GM12878 (cell line): Measurements from ENCODE around the gene IL1RAPL1. TPM values are rescaled to one million over a fixed set of nuclear protein-coding genes. Genes with fewer than 3 reads are reported as not detected.

Source experiments
- ATAC-seq: fragments of 200-7000 bp; cut with Tn5 transposase; 3 replicates; pipeline ENCODE4 v1.9.1; 2020; ENCODE audit warnings: mild to moderate bottlenecking, moderate library complexity
- BruUV-seq: library from RNA; stranded (reverse); fragments of 400-500 nt; replicated peaks from 2 replicates; lab custom pipeline; 2021; lab: Mats Ljungman, UMichigan
- CTCF ChIA-PET: fragments of 300-600 bp; sonication (Branson Sonifier 250); formaldehyde crosslinking; extraction: SDS; loops from one replicate; lab custom pipeline; 2021; ENCODE audit warnings: inconsistent platforms; lab: Yijun Ruan, JAX
- POLR2A ChIA-PET: fragments of 350-600 bp; formaldehyde crosslinking; extraction: SDS; loops from one replicate; lab custom pipeline; 2021; ENCODE audit warnings: inconsistent platforms; lab: Charles Lee
- RAD21 ChIA-PET: fragments of 300-600 bp; sonication (Branson Sonifier 250); formaldehyde crosslinking; loops from one replicate; lab custom pipeline; 2023; ENCODE audit warnings: antibody characterized with exemption; ENCODE audit not compliant: unreplicated experiment; lab: Charles Lee
- SMC1A ChIA-PET: fragments of 300-600 bp; sonication (Branson Sonifier 250); formaldehyde crosslinking; loops from one replicate; lab custom pipeline; 2023; ENCODE audit not compliant: unreplicated experiment, uncharacterized antibody; lab: Charles Lee
- DNase-seq: peaks from one replicate; pipeline ENCODE4 v3.0.0-alpha.2; 2011; ENCODE audit warnings: low read depth, low spot score
- FAIRE-seq: peaks from 3 replicates; lab custom pipeline; 2011; peaks lifted over from hg19 to GRCh38; lab: Jason Lieb, UNC
- H2AFZ ChIP-seq: 2 replicates; pipeline ENCODE4 v1.6.0; 2011; ENCODE audit warnings: low read depth, low read length, control low read depth; ENCODE audit not compliant: control insufficient read depth
- H3K27ac ChIP-seq: 2 replicates; pipeline ENCODE4 v1.5.1; 2011; ENCODE audit warnings: control low read depth; ENCODE audit not compliant: control insufficient read depth, insufficient read depth
- H3K27me3 ChIP-seq, 2 experiments: replicated peaks in 1 of 2; 2 replicates each; pipeline versions ENCODE4 v1.6.0 to v1.6.1; 2011; ENCODE audit warnings: low read length in 1 of 2; ENCODE audit not compliant: control insufficient read depth in 2 of 2, insufficient read depth in 2 of 2
- H3K36me3 ChIP-seq, 2 experiments: 2 replicates each; pipeline ENCODE4 v1.5.1; 2011; ENCODE audit warnings: low read length in 1 of 2; ENCODE audit not compliant: control insufficient read depth in 2 of 2, insufficient read depth in 2 of 2
- H3K4me1 ChIP-seq: 2 replicates; pipeline ENCODE4 v1.6.1; 2011; ENCODE audit warnings: mild to moderate bottlenecking, low read length, moderate library complexity, mixed read lengths; ENCODE audit not compliant: control insufficient read depth, insufficient read depth
- H3K4me2 ChIP-seq: 2 replicates; pipeline ENCODE4 v1.6.0; 2011; ENCODE audit warnings: control low read depth; ENCODE audit not compliant: control insufficient read depth, insufficient read depth
- H3K4me3 ChIP-seq: fragments of 200-600 bp; sonication (generic); 2 replicates; pipeline ENCODE4 v1.5.1; 2016
- H3K79me2 ChIP-seq: 2 replicates; pipeline ENCODE4 v1.6.0; 2011; ENCODE audit warnings: low read length; ENCODE audit not compliant: control insufficient read depth, insufficient read depth
- H3K9ac ChIP-seq: 2 replicates; pipeline ENCODE4 v1.8.0; 2011; ENCODE audit warnings: low read length, control low read depth, mixed read lengths; ENCODE audit not compliant: control insufficient read depth, insufficient read depth
- H3K9me3 ChIP-seq: replicated peaks from 3 replicates; pipeline ENCODE4 v1.5.1; 2011; ENCODE audit warnings: mild to moderate bottlenecking, low read length; ENCODE audit not compliant: control insufficient read depth, insufficient read depth
- H4K20me1 ChIP-seq: 2 replicates; pipeline ENCODE4 v1.6.0; 2011; ENCODE audit not compliant: control insufficient read depth, insufficient read depth
- FOXM1 ChIP-seq: IDR thresholded peaks from 2 replicates; pipeline ENCODE4 v1.6.1; 2012; ENCODE audit warnings: low read depth, mild to moderate bottlenecking, inconsistent platforms, low read length, moderate library complexity
- GATAD2B ChIP-seq: fragments of 450-650 bp; conservative IDR thresholded peaks from 2 replicates; pipeline ENCODE4 v1.6.1; 2017; ENCODE audit warnings: low read depth, mild to moderate bottlenecking, moderate library complexity
- HDAC2 ChIP-seq: fragments of 200-600 bp; sonication (generic); IDR thresholded peaks from 2 replicates; pipeline ENCODE4 v1.6.1; 2017
- PAX8 ChIP-seq: fragments of 450-650 bp; IDR thresholded peaks from 2 replicates; pipeline ENCODE4 v1.6.1; 2017; ENCODE audit warnings: mild to moderate bottlenecking, moderate library complexity
- RELA ChIP-seq: fragments of 450-650 bp; IDR thresholded peaks from 2 replicates; pipeline ENCODE4 v1.8.0; 2014; ENCODE audit warnings: borderline replicate concordance; ENCODE audit not compliant: partially characterized antibody
- SPI1 ChIP-seq: IDR thresholded peaks from 2 replicates; pipeline ENCODE4 v1.6.1; 2011; ENCODE audit warnings: low read depth, mild to moderate bottlenecking, low read length, moderate library complexity, borderline replicate concordance; ENCODE audit not compliant: insufficient read depth
- TBL1XR1 ChIP-seq: IDR thresholded peaks from 2 replicates; pipeline ENCODE4 v1.6.1; 2012; ENCODE audit warnings: low read depth, low read length, improper control_type of control experiment
- YBX1 ChIP-seq: fragments of 450-650 bp; IDR thresholded peaks from 2 replicates; pipeline ENCODE4 v1.6.1; 2016; ENCODE audit warnings: antibody characterized with exemption
- WGBS: methylation state at CpG from one replicate; pipeline ENCODE4 v1.1.6; 2016; ENCODE audit warnings: low lambda C conversion rate; ENCODE audit not compliant: insufficient replicate concordance, insufficient coverage; ENCODE audit errors: missing lambda C conversion rate; 5-methylcytosine and 5-hydroxymethylcytosine counted together
- in situ Hi-C: fragments of 300-500 bp; cut with MboI; formaldehyde crosslinking; loops from 9 replicates; pipeline ENCODE4 v1.14.3; 2018; ENCODE audit warnings: mixed read lengths
- intact Hi-C: fragments of 100-400 bp; cut with micrococcal nuclease; formaldehyde crosslinking; loops from one replicate; pipeline ENCODE4 v1.14.2; 2022; ENCODE audit not compliant: unreplicated experiment
- polyA plus RNA-seq, 11 experiments: library from polyadenylated mRNA; depleted of rRNA in 4 of 11; unstranded in 6 of 11; stranded (reverse) in 5 of 11; fragments of >200 nt; fragmentation: Nextera tagmentation in 4 of 11; fragmentation: Illumina TruSeq in 1 of 11; extraction: Ambion mirVana in 4 of 11; extraction: Trizol in 1 of 11; gene quantifications; 1 replicate in 1 of 11; 2 replicates in 10 of 11; pipeline versions ENCODE4 v1.2.1 to v1.2.3, GENCODE V29; 2011 to 2016; ENCODE audit warnings: inconsistent platforms in 2 of 11, missing spikeins in 2 of 11, low read depth in 1 of 11
- total RNA-seq, 4 experiments: library from RNA; depleted of rRNA in 3 of 4; stranded (reverse); fragments of >200 nt in 3 of 4; fragmentation: Illumina TruSeq in 1 of 4; extraction: Trizol in 1 of 4; gene quantifications; 2 replicates each; pipeline versions ENCODE4 v1.2.1 to v1.2.3, GENCODE V29; 2013 to 2021
- TF ChIP-seq, protein P1 (sequence below): fragments of 450-650 bp; IDR thresholded peaks from 2 replicates; pipeline ENCODE4 v1.6.1; 2017; ENCODE audit warnings: borderline replicate concordance
- TF ChIP-seq, protein P2 (sequence below): fragments of 450-650 bp; IDR thresholded peaks from 2 replicates; pipeline ENCODE4 v1.6.1; 2016; ENCODE audit warnings: mild to moderate bottlenecking
- TF ChIP-seq, protein P3 (sequence below), 3 experiments: IDR thresholded peaks in 2 of 3; conservative IDR thresholded peaks in 1 of 3; 2 replicates each; pipeline ENCODE4 v1.5.1; 2011; ENCODE audit warnings: low read depth in 3 of 3, low read length in 3 of 3, mild to moderate bottlenecking in 3 of 3, control low read depth in 2 of 3, moderate library complexity in 2 of 3, inconsistent platforms in 1 of 3, mixed read lengths in 1 of 3; ENCODE audit not compliant: control insufficient read depth in 2 of 3, insufficient read depth in 1 of 3; ENCODE audit errors: extremely low read depth in 1 of 3
- TF ChIP-seq, protein P4 (sequence below): IDR thresholded peaks from 2 replicates; pipeline ENCODE4 v1.6.1; 2011; ENCODE audit warnings: borderline replicate concordance, low read depth, mild to moderate bottlenecking, moderate library complexity, mixed read lengths, low read length; ENCODE audit not compliant: insufficient read depth; ENCODE audit errors: extremely low read length

Gene IL1RAPL1
- total and polyA plus RNA-seq, 10 of the 15 experiments (the other 5 are each of a cell fraction or from before 2014, with no cell fraction given), result not detected

DNA sequence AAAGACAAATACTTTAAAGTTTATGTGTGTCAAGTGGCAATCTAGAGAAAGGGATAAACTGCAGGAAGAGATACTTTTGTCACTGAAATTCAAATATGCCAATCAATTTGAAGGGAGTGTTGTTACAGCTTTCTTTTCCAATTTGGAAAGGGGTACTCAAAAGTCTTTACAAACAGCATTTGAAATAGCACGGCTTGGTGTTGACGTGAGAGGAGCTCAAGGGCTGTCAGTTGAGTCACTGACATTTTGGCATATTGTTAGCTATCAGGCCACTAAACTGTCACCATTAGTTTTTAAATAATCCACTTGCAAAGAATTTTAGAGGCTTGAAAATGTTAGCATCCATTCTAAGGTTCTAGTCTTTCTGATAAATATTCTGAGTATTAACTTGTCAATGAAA lies 698.4 kb downstream of the IL1RAPL1 start:
- Histone ChIP-seq H3K79me2 (no peaks in the 10 kb centered on the region), H3K4me3 (no peak overlapping the region), H3K9ac (no peak overlapping the region), H3K4me2 (no peak overlapping the region), H3K4me1 (no peaks in the 10 kb centered on the region), H4K20me1 (no peaks in the 10 kb centered on the region), H3K9me3 (no peaks in the 10 kb centered on the region), H2AFZ (no peak overlapping the region), H3K27ac (no peak overlapping the region), H3K36me3 (no peaks in the 10 kb centered on the region), H3K27me3 (no peaks in the 10 kb centered on the region)
- ChIA-PET POLR2A (no interaction called here), SMC1A (no interaction called here), CTCF (no interaction called here), RAD21 (no interaction called here)
- intact Hi-C loops, result no loop called here
- TF ChIP-seq, protein P1, sequence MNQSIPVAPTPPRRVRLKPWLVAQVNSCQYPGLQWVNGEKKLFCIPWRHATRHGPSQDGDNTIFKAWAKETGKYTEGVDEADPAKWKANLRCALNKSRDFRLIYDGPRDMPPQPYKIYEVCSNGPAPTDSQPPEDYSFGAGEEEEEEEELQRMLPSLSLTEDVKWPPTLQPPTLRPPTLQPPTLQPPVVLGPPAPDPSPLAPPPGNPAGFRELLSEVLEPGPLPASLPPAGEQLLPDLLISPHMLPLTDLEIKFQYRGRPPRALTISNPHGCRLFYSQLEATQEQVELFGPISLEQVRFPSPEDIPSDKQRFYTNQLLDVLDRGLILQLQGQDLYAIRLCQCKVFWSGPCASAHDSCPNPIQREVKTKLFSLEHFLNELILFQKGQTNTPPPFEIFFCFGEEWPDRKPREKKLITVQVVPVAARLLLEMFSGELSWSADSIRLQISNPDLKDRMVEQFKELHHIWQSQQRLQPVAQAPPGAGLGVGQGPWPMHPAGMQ, result no peak
- TF ChIP-seq, protein P2, sequence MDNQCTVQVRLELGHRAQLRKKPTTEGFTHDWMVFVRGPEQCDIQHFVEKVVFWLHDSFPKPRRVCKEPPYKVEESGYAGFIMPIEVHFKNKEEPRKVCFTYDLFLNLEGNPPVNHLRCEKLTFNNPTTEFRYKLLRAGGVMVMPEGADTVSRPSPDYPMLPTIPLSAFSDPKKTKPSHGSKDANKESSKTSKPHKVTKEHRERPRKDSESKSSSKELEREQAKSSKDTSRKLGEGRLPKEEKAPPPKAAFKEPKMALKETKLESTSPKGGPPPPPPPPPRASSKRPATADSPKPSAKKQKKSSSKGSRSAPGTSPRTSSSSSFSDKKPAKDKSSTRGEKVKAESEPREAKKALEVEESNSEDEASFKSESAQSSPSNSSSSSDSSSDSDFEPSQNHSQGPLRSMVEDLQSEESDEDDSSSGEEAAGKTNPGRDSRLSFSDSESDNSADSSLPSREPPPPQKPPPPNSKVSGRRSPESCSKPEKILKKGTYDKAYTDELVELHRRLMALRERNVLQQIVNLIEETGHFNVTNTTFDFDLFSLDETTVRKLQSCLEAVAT, result no peak
- TF ChIP-seq RELA (no peak), PAX8 (no peak), SPI1 (no peak), YBX1 (no peak), HDAC2 (no peak), TBL1XR1 (no peak), GATAD2B (no peak), FOXM1 (no peak)
- TF ChIP-seq, protein P3, sequence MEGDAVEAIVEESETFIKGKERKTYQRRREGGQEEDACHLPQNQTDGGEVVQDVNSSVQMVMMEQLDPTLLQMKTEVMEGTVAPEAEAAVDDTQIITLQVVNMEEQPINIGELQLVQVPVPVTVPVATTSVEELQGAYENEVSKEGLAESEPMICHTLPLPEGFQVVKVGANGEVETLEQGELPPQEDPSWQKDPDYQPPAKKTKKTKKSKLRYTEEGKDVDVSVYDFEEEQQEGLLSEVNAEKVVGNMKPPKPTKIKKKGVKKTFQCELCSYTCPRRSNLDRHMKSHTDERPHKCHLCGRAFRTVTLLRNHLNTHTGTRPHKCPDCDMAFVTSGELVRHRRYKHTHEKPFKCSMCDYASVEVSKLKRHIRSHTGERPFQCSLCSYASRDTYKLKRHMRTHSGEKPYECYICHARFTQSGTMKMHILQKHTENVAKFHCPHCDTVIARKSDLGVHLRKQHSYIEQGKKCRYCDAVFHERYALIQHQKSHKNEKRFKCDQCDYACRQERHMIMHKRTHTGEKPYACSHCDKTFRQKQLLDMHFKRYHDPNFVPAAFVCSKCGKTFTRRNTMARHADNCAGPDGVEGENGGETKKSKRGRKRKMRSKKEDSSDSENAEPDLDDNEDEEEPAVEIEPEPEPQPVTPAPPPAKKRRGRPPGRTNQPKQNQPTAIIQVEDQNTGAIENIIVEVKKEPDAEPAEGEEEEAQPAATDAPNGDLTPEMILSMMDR (IDR thresholded peaks at IDR 0.05 in 2 of 3, conservative IDR thresholded peaks at IDR 0.05 in 1 of 3; ENCODE audit: control insufficient read depth in 2 of 3, extremely low read depth in 1 of 3, insufficient read depth in 1 of 3, low read depth in 3 of 3, low read length in 3 of 3), result no peak
- TF ChIP-seq, protein P4, sequence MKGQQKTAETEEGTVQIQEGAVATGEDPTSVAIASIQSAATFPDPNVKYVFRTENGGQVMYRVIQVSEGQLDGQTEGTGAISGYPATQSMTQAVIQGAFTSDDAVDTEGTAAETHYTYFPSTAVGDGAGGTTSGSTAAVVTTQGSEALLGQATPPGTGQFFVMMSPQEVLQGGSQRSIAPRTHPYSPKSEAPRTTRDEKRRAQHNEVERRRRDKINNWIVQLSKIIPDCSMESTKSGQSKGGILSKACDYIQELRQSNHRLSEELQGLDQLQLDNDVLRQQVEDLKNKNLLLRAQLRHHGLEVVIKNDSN, result no peak
- WGBS, result 30% methylated on average over 2 of the region's 2 CpGs
- in situ Hi-C loops, result no loop called here
- FAIRE-seq (no peak), DNase-seq (no peak), ATAC-seq (no peak)
- no TSS peak for BruUV-seq
